Neuronal stem cell (in vitro differentiated cells): ENCODE measurements around the gene FHL3.

Source experiments
- DNase-seq: peaks from one replicate; pipeline ENCODE4 v3.0.0-alpha.2; 2013; ENCODE audit warnings: low spot score
- H2AFZ ChIP-seq: one replicate; pipeline ENCODE4 v1.6.1; 2013; ENCODE audit warnings: mild to moderate bottlenecking, low read length, inconsistent platforms
- H2AK5ac ChIP-seq: 2 replicates; pipeline ENCODE4 v1.6.1; 2013; ENCODE audit warnings: low read depth, mild to moderate bottlenecking, inconsistent platforms, low read length, moderate library complexity, mixed read lengths
- H2BK120ac ChIP-seq: 2 replicates; pipeline ENCODE4 v1.6.1; 2013; ENCODE audit warnings: low read depth, mild to moderate bottlenecking, inconsistent platforms, low read length, moderate library complexity, mixed read lengths
- H2BK12ac ChIP-seq: one replicate; pipeline ENCODE4 v1.6.1; 2013; ENCODE audit warnings: low read length, inconsistent platforms
- H2BK15ac ChIP-seq: 2 replicates; pipeline ENCODE4 v1.6.1; 2013; ENCODE audit warnings: mild to moderate bottlenecking, low read length, inconsistent platforms, mixed read lengths
- H2BK5ac ChIP-seq: one replicate; pipeline ENCODE4 v1.6.1; 2013; ENCODE audit warnings: inconsistent platforms, mild to moderate bottlenecking, low read length, moderate library complexity
- H3K14ac ChIP-seq: one replicate; pipeline ENCODE4 v1.6.1; 2013; ENCODE audit warnings: low read length, inconsistent platforms
- H3K18ac ChIP-seq: 2 replicates; pipeline ENCODE4 v1.6.1; 2013; ENCODE audit warnings: low read length, inconsistent platforms
- H3K23ac ChIP-seq: 2 replicates; pipeline ENCODE4 v1.6.1; 2013; ENCODE audit warnings: low read depth, mild to moderate bottlenecking, mixed read lengths, low read length, inconsistent platforms; ENCODE audit not compliant: poor library complexity
- H3K27ac ChIP-seq: replicated peaks from 3 replicates; pipeline ENCODE4 v1.5.1; 2013; ENCODE audit warnings: low read length, inconsistent platforms
- H3K27me3 ChIP-seq, 3 experiments: 2 replicates each; pipeline ENCODE4 v1.6.1; 2013; ENCODE audit warnings: low read length in 3 of 3, mild to moderate bottlenecking in 2 of 3, inconsistent platforms in 1 of 3, low read depth in 1 of 3, mixed read lengths in 1 of 3, moderate library complexity in 1 of 3; ENCODE audit not compliant: control insufficient read depth in 3 of 3, insufficient read depth in 3 of 3
- H3K36me3 ChIP-seq, 2 donors: replicated peaks in 1 of 2; 2 replicates each; pipeline ENCODE4 v1.6.1; 2013; ENCODE audit warnings: low read length in 2 of 2; ENCODE audit not compliant: control insufficient read depth in 2 of 2, insufficient read depth in 2 of 2
- H3K4ac ChIP-seq: 2 replicates; pipeline ENCODE4 v1.6.1; 2013; ENCODE audit warnings: inconsistent platforms, mild to moderate bottlenecking, low read length, moderate library complexity
- H3K4me1 ChIP-seq, 2 donors: 1 replicate in 1 of 2; 2 replicates in 1 of 2; pipeline ENCODE4 v1.6.1; 2013; ENCODE audit warnings: low read length in 2 of 2, low read depth in 1 of 2; ENCODE audit not compliant: control insufficient read depth in 2 of 2, insufficient read depth in 1 of 2
- H3K4me2 ChIP-seq: one replicate; pipeline ENCODE4 v1.6.1; 2013; ENCODE audit warnings: mild to moderate bottlenecking, low read length, inconsistent platforms; ENCODE audit not compliant: insufficient read depth, poor library complexity, severe bottlenecking
- H3K4me3 ChIP-seq, 2 donors: 2 replicates each; pipeline ENCODE4 v1.5.1; 2013; ENCODE audit warnings: low read length in 2 of 2, mild to moderate bottlenecking in 2 of 2, inconsistent platforms in 1 of 2, moderate library complexity in 1 of 2
- H3K79me1 ChIP-seq: one replicate; pipeline ENCODE4 v1.6.1; 2013; ENCODE audit warnings: low read depth, mild to moderate bottlenecking, inconsistent platforms, low read length, moderate library complexity
- H3K9ac ChIP-seq: one replicate; pipeline ENCODE4 v1.6.1; 2013; ENCODE audit warnings: mild to moderate bottlenecking, low read depth, low read length, inconsistent platforms; ENCODE audit not compliant: poor library complexity
- H3K9me3 ChIP-seq, 2 donors: replicated peaks in 1 of 2; 2 replicates each; pipeline versions ENCODE3 to v1.6.1; 2013; ENCODE audit warnings: low read length in 2 of 2, mild to moderate bottlenecking in 2 of 2, inconsistent platforms in 1 of 2, low read depth in 1 of 2, mixed read lengths in 1 of 2, moderate library complexity in 1 of 2; ENCODE audit not compliant: control insufficient read depth in 2 of 2, insufficient read depth in 1 of 2
- H4K8ac ChIP-seq: one replicate; pipeline ENCODE4 v1.6.1; 2013; ENCODE audit warnings: low read depth, mild to moderate bottlenecking, inconsistent platforms, low read length, moderate library complexity
- H4K91ac ChIP-seq: one replicate; pipeline ENCODE4 v1.6.1; 2013; ENCODE audit warnings: low read length, low read depth, mild to moderate bottlenecking, inconsistent platforms; ENCODE audit not compliant: poor library complexity
- WGBS, 2 donors: extraction: QIAGEN DNeasy Blood & Tissue Kit; methylation state at CpG; one replicate each; pipeline ENCODE4 v1.1.7; 2013; ENCODE audit warnings: missing lambda C conversion rate in 2 of 2, mixed read lengths in 1 of 2; ENCODE audit not compliant: insufficient read length in 2 of 2, insufficient replicate concordance in 1 of 2; ENCODE audit errors: extremely low coverage in 2 of 2; 5-methylcytosine and 5-hydroxymethylcytosine counted together

FHL3 gene

DNA sequence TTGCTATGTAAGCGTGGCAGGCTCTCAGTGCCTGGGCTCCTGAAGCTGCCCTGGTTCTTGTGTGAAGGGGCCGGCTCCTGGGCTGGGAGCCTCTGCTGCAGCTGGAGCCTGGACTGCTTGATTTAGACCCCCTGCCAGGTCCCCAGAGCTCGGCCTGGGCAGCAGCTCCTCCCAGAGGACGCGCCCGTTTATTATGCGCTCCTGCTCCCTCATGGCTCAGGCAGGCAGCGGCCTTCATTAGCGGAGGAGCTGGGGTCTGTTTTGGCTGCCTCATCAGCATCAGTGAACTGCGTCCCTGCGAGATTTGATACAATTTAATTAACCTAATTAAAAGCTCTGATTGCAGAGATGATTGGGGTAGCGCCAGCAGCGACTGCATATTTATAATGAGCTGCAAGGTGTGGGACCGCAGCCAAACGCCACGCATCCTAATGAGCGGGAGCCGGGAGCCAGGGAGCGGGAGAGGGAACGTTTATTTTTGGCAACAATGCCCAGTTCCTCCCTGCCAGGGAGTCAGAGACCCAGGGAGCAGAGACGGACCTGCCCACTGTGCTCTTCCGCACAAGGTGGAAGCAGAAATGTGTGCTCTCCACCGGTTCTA, 23.9 kb upstream of the FHL3 start:
- no peak for DNase-seq
- H3K18ac ChIP-seq, result peak overlapping the region; percentile 94
- no CpG with 5 or more reads among the region's 23 CpGs for WGBS, 2 donors
- H3K4me3 ChIP-seq, result no peak overlapping the region
- H4K8ac ChIP-seq, result no peak overlapping the region
- peak overlapping the region; percentile 50 for H3K14ac ChIP-seq
- peak overlapping the region; percentile 23 for H2BK12ac ChIP-seq
- H3K27ac ChIP-seq, result no peak overlapping the region
- no peaks in the 10 kb centered on the region for H3K79me1 ChIP-seq
- peak overlapping the region; percentile 91 for H2AK5ac ChIP-seq
- H3K4me2 ChIP-seq, result peak overlapping the region; percentile 36
- peak overlapping the region; percentile 2 for H2BK15ac ChIP-seq
- no peak overlapping the region for H2AFZ ChIP-seq
- no peak overlapping the region for H2BK5ac ChIP-seq
- no peaks in the 10 kb centered on the region for H3K9me3 ChIP-seq
- no peak overlapping the region for H2BK120ac ChIP-seq
- H3K4ac ChIP-seq, result peak overlapping the region; percentile 19
- H4K91ac ChIP-seq, result no peak overlapping the region
- H3K9ac ChIP-seq, result no peak overlapping the region
- H3K23ac ChIP-seq, result peak overlapping the region; percentile 29
- H3K4me1 ChIP-seq, result peaks cover 23 to 38% of the 10 kb centered on the region in 2 donors
- no peaks in the 10 kb centered on the region for H3K27me3 ChIP-seq
- H3K36me3 ChIP-seq, result peaks cover 13 to 26% of the 10 kb centered on the region in 2 donors

DNA sequence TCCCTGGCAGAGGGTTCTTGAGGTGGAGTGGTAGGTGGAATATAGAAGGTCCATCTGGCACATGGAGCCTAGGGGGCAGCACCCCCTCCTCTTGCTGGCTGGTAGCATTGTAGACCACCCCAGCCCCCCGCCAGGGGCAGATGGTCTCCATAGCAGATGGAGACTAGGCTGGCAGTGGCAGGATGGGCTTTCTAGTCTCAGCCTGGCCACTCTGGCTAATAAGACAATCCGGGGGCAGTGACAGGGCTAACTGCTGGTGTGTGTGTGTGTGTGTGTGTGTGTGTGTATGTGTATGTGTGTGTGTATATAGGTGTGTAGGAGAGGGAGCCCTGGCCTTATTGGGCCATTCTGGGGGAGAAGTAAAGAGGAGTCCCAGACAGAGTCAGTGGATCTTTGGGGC, 23.4 kb upstream of the FHL3 start:
- Histone ChIP-seq H3K4me3 (no peak overlapping the region), H3K27me3 (no peaks in the 10 kb centered on the region), H3K27ac (no peak overlapping the region), H2BK5ac (no peak overlapping the region), H3K4ac (no peak overlapping the region), H2AK5ac (peak overlapping the region; percentile 9), H3K79me1 (no peaks in the 10 kb centered on the region), H3K18ac (no peak overlapping the region), H2BK12ac (no peak overlapping the region), H4K8ac (no peak overlapping the region), H4K91ac (no peak overlapping the region), H3K4me2 (no peak overlapping the region), H3K14ac (no peak overlapping the region), H3K9me3 (no peaks in the 10 kb centered on the region), H3K9ac (no peak overlapping the region), H2BK120ac (no peak overlapping the region), H2AFZ (no peak overlapping the region), H2BK15ac (no peak overlapping the region), H3K23ac (no peak overlapping the region), H3K36me3 (peaks cover 15 to 31% of the 10 kb centered on the region in 2 donors), H3K4me1 (peaks cover 23 to 38% of the 10 kb centered on the region in 2 donors)
- no peak for DNase-seq
- no CpG with 5 or more reads among the region's 2 CpGs for WGBS, 2 donors

DNA sequence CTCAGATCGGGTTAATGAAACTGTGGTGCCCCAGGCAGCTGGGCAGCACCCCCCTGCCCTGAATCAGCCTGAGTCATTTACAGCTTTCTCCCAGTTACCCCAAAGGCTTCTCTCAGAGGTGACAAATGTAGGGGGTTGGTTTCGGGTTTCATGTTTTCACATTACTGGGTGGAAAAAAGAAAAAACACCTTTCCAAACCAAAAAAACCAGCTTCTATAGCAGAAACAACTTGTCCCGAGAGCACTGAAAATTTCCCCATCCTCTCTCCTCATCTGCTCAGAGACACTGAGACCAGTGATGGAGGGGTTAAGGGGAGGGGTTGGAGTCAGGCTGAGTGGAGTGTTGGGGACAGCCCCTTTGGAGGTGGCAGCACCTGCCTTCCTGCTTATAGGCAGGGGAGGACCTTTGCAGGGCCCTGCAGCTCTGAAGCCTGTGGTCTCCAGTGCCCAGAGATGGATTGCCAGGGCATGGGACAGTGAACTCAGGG, 22.8 kb upstream of the FHL3 start:
- H3K27me3 ChIP-seq, result no peaks in the 10 kb centered on the region

DNA sequence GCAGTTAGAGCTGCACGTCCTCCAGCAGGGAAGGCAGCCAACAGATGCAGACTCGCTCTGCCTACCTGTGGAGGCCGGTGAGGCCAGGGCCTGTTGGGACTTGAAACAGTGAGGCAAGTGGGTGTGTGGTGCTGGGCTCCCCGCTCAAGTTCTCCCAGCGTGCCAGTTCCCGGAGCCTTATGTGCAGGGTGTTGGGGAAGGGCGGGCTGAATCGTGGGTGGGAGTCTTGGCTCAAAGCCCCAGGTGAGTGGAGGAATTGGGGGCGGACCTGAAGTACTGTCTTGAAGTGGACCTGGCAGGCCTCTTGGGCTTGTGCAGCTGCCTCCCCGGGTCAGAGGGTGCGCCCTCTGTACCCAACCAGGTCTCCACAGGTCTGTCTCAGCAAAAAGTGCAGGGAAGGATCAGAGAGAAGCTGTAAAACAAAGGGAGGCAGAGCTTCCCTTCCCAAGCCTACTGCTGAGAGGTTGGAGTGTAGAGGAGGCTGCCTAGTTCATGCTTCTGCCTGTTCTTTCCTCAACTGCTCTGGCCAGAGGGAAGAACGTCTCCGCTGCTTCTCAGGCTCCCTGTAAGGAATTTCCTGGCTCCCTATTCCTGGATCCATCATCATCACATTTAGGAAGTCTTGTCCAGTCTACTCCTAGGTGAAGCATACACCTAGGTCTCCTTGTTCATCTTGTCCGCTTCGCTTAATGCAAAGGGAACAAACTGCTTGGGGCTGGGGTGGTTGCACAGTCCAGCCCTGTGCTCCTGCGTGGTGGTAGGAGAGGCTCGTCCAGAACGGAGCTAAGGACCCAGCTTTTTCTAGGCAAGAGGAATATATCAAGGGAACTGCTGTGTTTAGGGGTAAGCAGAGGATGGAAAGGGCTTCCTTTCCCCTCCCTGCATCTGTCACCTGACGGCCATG, 22.1 kb upstream of the FHL3 start:
- Histone ChIP-seq H4K8ac (no peak overlapping the region), H3K9ac (no peak overlapping the region), H3K14ac (no peak overlapping the region), H3K27ac (no peak overlapping the region), H3K18ac (peak overlapping the region; percentile 88), H3K4ac (no peak overlapping the region), H3K79me1 (no peaks in the 10 kb centered on the region), H3K27me3 (no peaks in the 10 kb centered on the region), H2BK12ac (no peak overlapping the region), H3K9me3 (no peaks in the 10 kb centered on the region), H2AK5ac (peak overlapping the region; percentile 90), H3K4me3 (no peak overlapping the region), H3K4me2 (no peak overlapping the region), H2BK120ac (peak overlapping the region; percentile 82), H3K23ac (no peak overlapping the region), H2BK5ac (peak overlapping the region; percentile 30), H2BK15ac (peak overlapping the region; percentile 6), H4K91ac (no peak overlapping the region), H3K36me3 (peaks cover 17 to 44% of the 10 kb centered on the region in 2 donors), H3K4me1 (peaks cover 23 to 38% of the 10 kb centered on the region in 2 donors), H2AFZ (no peak overlapping the region)
- no peak for DNase-seq
- no CpG with 5 or more reads among the region's 19 CpGs for WGBS, 2 donors

More for the DNA sequence above, 22.8 kb upstream of the FHL3 start:
- Histone ChIP-seq H2BK15ac (no peak overlapping the region), H2AK5ac (peak overlapping the region; percentile 36), H3K79me1 (no peaks in the 10 kb centered on the region), H3K4me2 (no peak overlapping the region), H3K14ac (no peak overlapping the region), H2AFZ (no peak overlapping the region), H3K18ac (peak overlapping the region; percentile 42), H3K4ac (no peak overlapping the region), H2BK120ac (no peak overlapping the region), H3K9me3 (no peaks in the 10 kb centered on the region), H3K23ac (no peak overlapping the region), H3K36me3 (peaks cover 17 to 37% of the 10 kb centered on the region in 2 donors), H3K9ac (no peak overlapping the region), H4K91ac (no peak overlapping the region), H2BK5ac (no peak overlapping the region), H3K4me3 (no peak overlapping the region), H3K27ac (no peak overlapping the region), H4K8ac (no peak overlapping the region), H3K4me1 (peaks cover 23 to 38% of the 10 kb centered on the region in 2 donors), H2BK12ac (no peak overlapping the region)
- WGBS, 2 donors, result no CpG with 5 or more reads among the region's 3 CpGs
- DNase-seq, result no peak
